AG08396 (cell line): ENCODE measurements around the gene CLCN5.
"Not testable (repeated sequence)": the region's sequence is repeated elsewhere in the genome, so short reads cannot be mapped to it uniquely, and the experiment has no call there.

ENCODE experiments used
- DNase-seq: peaks from one replicate; pipeline ENCODE4 v3.0.0; 2012; ENCODE audit warnings: low spot score, mixed read lengths

Gene CLCN5

DNA sequence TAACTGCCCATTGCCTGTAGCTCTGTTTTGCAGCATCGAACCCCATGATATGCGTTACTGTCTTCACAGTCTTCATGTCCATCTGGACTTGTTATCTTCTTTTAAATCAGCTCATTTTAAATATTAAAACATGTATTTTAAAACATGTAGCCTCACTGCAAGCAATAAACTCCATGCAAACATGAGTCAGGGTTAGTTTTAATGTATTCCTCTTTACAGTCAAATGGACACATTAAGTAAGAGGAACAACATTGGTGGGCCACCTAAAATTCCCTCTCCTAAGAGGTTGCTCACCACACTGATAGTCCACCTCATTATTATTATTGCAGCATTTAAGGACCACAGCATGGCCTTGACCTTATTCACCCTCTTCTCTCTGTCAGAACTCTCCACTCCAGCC is 74.1 kb downstream of the CLCN5 start:
- no peak for DNase-seq

DNA sequence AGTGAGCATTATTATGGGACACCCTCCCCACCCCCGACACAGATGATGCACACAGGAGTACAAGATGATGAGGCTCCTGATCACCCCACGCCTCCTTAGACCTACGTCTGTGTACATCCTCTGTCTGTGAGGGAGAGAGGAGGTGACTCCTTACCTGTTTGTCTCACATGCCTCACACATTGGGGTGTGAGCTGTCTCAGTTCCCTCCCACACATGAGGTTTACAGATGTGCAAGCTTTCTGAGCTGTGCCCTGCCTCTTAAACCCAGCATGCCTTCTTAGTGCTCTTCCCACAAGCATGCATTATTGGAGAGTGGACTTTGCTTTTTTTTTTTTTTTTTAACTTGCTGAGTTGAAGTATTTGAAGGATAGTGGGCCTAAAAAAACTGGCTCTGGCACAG is 76.7 kb downstream of the CLCN5 start:
- no peak for DNase-seq

DNA sequence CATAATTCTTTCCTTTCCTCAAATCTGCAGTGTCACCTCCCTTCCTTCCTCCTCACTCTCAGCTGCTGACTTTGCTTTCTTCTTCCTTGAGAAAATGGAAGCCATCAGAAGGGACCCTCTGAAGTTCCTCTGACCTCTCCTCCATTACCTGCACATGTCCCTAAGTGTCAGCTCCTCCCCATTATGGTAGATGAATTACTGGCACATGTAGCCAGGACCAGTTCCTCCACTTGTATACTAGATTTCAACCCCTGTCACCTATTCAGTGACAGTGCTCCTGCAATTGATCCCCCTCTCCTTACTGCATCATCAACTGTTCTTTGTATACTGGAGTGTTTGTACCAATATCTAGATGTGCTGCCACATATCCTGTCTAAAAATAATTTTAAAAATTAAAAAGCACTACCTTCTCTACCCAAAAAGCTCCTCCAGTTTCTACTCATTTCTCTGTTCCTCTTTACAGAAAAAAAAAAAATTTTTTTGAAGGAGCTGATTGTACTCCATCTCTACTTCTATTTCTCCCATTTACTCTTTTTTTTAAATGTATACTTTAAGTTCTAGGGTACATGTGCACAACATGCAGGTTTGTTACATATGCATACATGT is 78.6 kb downstream of the CLCN5 start:
- DNase-seq: no peak

DNA sequence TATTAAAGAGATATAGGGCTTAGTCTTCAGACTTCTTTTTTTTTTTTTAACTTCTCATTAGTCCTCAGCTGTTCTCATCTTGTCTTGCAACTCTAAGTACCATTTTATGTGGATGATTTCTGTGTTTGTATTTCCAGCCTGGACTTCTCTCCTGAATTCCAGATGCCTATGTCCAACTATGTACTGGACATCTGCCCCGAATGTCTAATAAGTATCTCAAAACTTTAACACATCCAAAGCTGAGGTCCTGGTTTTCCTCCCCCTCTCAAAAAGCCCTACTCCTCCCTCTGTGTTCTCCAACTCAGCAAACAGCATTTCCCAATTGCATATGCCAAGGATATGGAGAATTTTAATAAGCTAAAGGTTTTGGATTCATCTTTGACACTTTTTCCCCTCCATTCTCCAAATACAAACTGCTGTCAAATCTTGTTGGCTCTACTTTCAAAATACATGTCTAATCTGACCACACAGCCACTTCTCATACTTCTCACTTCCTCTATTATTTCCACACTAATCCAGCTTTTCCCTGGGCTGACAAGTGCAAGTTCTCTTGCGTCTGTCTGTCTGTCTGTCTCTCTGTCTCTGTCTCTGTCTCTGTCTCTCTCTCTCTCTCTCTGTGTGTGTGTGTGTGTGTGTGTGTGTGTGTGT is 79.8 kb downstream of the CLCN5 start:
- no peak for DNase-seq

DNA sequence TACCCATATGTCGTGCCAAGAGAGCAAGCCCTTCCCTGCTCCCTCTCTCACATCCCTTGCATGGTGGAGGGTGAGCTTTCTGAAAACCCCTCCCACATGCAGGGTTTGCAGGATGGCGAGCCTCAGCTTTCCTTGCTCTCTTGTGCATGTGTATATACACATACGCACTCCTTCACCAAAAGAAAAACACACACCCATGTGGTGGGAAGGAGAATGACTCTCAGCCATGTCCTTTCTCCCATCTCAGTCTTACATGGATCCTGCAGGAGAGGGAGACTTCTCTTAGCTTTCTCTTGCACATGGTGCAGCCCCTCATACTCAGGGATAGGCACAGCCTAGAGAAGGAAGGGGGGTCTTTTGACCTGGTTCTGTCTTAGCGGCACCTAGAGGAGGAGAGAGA is 81.1 kb downstream of the CLCN5 start:
- no peak for DNase-seq

DNA sequence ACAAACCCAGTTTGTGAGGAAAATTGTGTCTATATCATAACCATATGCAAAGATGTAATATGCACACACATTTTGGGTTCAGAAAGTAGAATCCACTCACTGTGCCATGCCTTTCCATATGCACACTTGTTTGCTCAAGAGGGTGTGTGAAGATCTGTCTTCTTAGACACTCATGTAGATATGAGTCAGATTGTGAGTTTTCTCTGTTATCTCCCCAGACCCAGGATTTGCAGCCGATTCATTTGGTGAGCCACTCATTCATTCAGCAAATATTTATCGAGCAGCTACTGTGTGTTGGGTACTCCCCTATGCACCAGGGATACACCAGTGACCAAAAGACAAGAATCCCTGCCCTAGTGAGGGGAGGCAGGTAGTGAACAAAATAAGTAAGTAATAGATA is 81.5 kb downstream of the CLCN5 start:
- DNase-seq: no peak

DNA sequence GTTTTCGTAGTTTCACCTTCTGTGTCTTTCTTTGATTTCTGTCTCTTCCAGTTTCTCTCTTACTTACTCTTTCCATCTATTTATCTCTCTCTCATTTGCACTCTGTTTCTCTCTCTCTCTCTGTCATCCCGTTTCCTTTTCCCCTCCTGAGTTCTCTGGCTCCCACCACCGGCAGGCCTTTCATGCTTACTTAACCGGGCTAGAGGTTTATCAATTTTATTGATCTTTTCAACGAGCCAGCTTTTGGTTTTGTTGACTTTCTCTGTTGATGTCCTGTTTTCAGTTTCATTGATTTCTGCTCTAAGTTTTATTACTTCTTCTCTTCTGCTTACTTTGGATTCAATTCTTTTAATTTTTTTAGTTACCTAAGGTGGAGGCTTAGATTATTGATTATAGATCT is 103.2 kb downstream of the CLCN5 start:
- DNase-seq: not testable (repeated sequence)

DNA sequence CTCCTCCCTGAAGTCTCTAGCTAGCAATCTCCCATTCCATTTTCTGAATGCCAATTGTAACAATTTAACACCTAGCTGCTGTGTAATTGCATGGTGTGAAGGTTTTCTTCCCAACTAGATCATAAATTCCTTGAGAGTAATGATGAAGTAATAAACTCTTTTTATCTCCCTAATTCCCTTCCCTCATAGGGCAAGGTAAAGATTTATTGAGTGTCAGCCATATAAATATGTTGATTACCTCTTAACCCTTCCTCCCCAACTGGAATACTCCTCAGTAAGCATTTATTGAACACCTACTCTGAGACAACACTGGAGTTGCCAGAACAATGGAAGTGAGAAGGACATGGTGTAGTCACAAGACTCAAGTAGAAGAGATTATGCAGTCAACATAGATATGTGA is 112.7 kb downstream of the CLCN5 start:
- DNase-seq: no peak

DNA sequence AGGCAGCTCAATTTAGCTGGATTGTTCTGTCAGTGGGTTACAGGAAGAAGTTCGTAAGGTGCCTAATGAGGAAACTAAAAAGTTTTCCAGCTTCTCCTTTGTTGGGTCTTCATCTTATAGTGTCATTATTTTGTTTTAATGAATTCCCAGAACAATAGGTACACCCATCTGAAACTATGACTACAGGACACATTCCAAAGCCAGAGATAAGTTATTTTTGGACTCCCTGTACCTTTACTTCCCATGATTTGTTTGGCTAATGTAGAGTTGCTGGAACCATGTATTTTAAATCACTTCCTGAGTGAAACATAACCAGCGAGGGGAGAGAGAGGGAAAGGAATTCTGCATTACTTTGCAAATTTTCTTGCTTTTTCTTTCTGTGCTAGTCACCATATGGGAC is 114.0 kb downstream of the CLCN5 start:
- no peak for DNase-seq

DNA sequence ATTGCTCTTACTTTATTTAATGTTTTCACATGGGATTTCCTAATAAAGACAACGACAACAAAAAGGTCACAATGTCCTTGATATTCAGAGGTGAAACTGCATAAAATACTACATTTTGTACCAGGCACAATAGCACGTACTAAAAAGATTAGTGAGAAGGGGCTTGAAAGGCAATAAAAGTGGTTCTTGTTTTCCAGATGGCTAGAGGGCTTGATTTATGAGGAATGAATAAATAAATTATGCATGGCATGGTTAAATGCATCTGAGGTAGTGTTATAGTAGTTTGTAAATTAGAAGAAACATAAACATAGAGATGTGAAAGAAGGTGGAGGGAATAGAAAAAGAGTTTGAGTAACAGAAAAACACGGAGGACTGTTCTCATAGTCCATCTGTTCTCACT is 123.4 kb downstream of the CLCN5 start:
- DNase-seq: no peak

DNA sequence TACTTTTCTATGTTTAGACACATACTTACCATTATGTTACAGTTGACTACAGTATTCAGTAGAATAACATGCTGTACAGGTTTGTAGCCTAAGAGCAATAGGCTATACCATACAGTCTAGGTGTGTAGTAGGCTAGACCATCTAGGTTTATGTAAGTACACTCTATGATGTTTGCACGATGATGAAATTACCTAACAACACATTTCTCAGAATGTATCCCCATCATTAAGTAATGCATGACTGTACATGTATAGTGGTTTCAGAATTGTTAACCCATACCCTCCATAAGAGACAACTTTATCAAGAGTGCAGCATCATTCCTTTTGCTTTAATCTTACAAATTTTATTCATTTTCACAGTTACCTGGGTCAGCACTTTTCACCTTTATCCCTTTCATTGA is 126.8 kb downstream of the CLCN5 start:
- no peak for DNase-seq

DNA sequence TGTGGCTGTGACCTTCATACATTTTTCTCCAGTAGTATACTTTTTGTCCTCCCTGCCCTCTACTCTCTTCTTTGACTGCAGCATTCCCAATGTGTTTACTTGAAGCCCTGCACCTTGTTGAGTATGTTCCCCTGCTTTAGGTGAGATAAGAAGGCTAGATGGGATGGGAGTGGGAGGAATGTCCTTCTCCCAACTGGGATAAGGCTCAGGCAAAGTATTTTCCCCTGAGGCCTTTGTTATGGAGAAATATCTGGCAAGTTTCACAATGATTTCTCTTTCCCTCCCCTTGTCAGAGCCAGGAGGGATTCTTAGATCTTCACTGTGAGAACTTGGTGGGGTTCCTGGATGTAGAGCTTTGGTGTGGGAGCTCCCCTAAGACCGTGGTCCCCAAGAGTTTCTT is 131.8 kb downstream of the CLCN5 start:
- DNase-seq: no peak

DNA sequence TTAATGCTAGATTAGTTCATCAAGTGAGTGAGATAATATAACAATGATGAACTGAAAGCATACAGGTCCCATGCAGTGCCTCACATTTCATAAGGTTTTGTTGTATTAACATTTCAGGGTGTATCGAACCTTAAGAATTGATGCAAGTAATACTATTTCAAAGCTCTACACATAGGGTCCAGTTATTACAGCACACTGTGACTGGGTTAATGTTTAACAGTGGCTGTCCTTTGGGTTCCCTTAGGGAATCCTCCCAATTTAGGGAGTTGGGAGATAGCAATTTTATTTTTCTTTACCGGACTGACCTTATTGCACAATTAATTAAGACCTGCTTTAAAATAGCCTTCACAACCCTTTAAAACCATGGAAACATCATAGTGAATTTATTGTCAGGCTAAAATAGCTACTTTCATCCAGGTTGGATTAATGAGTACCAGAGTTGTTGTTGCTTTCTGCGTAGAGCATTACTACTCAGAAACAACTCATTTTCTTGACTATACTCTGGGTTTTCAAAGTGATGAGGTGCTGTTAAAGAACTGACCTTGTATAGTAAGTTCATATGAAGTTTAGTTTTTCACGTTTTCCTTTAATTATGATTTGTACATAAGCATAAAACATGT is 144.0 kb downstream of the CLCN5 start:
- DNase-seq: no peak

DNA sequence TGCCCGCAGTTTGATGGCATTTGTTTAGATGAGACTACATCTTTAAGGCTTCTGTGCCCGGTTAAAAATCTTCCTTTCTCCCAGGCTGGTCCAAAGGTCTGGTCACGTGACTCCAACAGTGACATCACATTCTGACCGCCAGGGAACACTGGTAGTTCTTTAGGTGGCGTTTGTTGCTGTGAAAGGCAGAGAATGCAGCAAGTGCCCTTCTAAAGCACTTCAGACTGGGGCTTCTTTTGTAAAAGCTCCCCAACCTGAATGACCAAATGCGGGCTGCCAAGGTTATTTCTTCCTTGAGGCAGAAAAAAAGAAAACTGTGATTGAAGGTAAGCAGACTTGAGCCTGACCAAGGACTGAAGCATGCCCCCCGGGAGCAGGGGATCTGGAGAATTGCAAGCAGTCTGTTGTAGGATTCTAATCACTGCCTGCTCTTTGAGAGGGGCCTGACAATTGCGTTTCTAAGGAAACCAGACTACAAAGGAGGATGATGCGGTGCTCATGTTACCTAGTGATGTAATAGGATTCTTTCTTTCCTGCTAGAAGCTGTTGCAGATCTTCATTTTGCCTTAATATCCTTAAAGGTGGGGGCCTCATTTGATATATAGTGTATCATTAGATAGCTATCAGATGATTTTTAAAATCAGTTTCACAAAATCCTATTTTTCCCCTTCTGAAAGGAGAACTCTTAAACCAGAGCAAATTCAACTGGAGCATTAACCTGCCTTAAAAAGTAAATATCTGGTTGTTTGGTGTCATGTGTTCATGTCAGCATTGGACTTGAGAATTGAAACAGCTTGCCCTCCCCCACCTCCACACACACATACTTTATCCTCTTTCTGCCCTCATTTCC is 145.3 kb downstream of the CLCN5 start:
- DNase-seq: peak; percentile 25

DNA sequence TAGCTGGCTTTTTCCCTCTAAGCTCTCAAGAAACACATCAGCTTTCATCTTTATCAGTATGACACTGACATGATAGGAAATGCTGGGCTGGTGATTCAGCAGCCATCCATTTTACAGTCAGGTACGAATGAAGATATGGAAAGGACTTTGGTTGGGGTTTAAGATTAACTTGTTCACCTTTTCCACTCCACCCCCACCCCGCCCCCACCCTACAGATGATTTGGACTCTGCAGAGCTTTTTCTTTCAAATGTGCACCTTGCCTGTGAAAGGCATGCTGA is 145.8 kb downstream of the CLCN5 start:
- DNase-seq: no peak

DNA sequence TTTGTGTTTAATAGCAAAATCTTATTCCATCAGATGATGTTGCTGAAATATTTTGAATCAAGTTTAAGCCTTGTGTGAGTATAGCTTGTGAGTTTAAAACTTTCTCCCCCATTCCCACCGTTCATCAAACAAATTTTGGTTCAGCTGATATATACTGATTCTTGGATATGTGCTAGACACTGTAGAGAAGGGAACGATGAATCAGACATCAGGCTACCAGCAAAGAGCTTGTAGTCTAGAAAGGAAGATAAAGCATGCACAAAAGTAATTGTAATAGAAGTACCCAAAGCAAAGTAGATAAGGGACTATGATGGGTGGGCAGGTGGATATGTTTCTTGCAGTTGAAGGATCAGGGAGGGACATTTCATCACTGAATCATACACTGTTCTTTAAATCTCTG is 146.5 kb downstream of the CLCN5 start:
- DNase-seq: no peak

DNA sequence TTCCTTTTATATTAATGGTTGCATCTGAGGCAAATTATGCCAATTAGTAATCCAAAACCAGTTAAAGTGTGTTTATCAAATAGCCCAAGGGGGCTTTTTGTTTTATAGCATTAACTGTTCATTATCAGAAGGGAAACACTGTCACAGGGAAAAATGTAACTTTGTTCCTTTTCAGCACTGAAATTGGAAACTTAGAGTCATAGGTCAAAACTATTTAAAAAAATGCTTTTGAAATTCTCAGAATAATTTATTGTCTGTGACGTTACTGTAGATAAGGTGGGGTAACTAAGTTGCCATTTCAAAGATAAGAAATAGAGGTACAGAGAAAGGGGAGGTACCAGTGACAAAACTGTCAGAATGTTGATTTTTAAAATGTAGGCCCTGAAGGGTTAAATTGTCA is 149.1 kb downstream of the CLCN5 start:
- DNase-seq: no peak

DNA sequence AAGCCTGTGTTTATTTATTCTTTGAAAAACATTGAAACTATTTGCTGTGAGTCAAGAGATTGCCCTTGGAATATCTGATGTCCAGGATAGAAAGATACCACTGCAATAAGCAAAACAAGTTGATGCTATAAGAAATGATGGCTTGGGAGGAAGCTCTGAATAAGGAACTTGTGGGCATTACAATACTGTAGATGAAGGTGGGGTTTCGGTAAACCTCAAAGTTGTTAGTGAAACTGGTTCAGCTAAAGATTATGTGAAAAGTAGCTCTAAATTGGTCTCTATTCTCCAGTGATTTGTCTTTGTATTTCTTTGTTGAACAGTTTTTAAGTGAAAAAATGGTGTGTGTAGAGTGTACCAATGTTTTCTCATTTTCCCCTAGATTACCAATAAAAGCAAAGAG is 149.7 kb downstream of the CLCN5 start:
- no peak for DNase-seq

DNA sequence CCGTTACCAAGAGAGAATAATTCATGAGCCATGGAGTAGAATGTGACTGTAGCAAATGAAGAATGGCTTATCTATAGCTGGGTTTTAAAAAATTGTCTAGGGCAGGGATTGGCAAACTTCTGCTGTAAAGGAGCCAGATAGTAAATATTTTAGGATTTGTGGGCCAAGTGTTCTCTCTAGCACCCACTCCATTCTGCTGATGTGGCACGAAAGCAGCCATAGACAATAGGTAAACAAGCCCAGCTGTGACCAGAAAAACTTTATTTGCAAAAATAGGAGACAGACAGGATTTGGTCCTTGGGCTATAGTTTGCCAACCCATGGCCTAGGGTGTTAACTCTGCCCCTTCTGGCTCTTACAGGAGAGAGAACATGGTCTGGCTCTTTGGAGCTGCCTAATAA is 151.2 kb downstream of the CLCN5 start:
- DNase-seq: no peak

DNA sequence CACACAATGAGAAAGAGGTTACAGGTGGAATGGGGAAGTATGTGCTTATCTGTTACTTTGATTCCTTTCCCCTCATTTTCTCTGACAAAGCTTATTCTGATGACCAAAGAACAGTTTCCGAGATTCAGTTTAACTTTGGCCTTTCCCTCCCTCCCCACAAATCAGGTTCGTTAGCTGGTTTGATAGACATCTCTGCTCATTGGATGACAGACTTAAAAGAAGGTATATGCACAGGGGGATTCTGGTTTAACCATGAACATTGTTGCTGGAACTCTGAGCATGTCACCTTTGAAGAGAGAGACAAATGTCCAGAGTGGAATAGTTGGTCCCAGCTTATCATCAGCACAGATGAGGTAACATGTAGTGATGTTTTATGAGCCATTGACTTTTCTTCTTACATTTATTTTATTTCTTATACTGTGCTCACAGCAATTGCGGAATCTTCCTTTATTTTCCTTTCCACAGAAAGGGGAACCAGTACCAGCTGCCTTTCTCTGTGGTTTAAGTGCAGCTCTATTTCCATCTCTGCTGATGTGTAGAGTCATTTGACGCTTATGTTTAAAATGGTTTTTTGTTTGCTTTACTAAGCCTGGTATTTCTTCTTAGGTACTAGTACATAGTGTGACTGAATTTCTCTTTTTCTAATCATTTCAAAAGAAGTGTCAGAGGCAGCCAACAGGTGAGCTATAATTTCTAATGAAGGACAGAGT is 153.4 kb downstream of the CLCN5 start:
- DNase-seq: no peak

DNA sequence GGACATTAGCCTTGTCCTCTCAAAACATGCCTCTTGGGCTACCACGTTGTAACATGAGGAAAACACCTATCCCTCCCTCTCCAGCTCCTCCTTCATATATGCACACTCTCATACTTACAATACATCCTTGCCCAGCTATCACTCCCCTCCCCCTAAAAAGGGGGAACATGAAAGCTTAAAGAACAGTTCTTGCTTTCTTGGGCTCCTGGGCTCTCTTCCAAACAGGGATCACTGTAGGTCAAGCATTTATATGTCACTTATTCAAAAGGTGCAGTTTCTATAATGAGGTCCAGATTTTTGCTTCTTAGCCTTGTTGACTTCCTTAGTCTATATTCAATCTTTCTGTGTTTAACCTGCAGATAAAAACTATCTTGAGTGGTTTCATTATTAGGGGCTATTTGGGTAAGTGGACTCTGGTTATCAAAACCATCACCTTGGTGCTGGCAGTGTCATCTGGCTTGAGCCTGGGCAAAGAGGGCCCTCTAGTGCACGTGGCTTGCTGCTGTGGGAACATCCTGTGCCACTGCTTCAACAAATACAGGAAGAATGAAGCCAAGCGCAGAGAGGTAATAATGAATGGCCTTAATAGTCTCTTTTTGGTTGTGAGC is 159.0 kb downstream of the CLCN5 start:
- no peak for DNase-seq

DNA sequence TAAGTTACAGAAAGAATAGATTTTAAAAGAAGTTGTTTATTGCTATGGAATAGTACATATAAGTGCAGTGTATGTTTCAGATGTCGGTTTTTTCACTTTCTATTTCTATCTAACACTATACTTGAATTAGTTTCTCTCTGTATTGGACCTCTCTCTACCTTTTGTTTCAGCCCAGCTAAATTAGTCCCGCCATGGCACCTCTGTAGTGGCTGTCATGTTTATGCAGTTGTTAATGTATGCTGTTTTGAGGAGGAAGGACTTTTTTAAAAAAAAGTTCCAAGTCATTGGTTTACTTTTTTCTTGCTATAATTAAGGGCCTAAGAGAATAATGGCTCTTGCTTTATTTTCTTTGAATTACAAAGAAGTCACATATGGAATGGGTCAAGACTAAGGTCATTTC is 160.3 kb downstream of the CLCN5 start:
- DNase-seq: no peak
